ENCODE measurements around the gene KIAA1328. TPM values are rescaled to one million over a fixed set of nuclear protein-coding genes. Genes with fewer than 3 reads are reported as not detected.

The KIAA1328 gene
- total and polyA plus RNA-seq, 7 donors: 1.3 to 4.4 (median 3.5) TPM

DNA sequence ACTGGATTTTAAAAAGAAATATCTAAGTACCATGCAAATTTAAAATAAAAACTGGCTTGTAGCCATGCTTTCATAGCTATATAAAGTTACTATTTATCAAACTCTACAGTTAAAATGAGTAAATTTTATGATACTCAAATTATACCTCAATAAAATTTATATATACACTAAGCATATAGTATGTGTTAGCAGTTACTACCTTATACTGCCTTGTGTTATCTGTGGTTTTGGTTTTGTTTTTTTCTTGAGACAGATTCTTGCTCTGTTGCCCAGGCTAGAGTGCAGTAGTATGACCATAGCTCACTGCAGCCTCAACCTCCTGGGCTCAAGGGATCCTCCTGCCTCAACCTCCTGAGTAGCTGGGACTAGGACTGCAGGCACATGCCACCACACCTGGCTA, 342.1 kb downstream of the KIAA1328 start:
- Histone ChIP-seq H3K27ac (no peak overlapping the region), H3K9me3 (no peaks in the 10 kb centered on the region), H3K4me1 (no peaks in the 10 kb centered on the region), H3K4me3 (no peak overlapping the region), H3K36me3 (ENCODE audit: insufficient read depth in 1 of 2, low read depth in 1 of 2) (no peaks in the 10 kb centered on the region), H3K27me3 (ENCODE audit: insufficient read depth in 3 of 3, low read length in 2 of 3) (no peaks in the 10 kb centered on the region)
- ATAC-seq (no peak), DNase-seq (no peak)
- TF ChIP-seq, protein P1, sequence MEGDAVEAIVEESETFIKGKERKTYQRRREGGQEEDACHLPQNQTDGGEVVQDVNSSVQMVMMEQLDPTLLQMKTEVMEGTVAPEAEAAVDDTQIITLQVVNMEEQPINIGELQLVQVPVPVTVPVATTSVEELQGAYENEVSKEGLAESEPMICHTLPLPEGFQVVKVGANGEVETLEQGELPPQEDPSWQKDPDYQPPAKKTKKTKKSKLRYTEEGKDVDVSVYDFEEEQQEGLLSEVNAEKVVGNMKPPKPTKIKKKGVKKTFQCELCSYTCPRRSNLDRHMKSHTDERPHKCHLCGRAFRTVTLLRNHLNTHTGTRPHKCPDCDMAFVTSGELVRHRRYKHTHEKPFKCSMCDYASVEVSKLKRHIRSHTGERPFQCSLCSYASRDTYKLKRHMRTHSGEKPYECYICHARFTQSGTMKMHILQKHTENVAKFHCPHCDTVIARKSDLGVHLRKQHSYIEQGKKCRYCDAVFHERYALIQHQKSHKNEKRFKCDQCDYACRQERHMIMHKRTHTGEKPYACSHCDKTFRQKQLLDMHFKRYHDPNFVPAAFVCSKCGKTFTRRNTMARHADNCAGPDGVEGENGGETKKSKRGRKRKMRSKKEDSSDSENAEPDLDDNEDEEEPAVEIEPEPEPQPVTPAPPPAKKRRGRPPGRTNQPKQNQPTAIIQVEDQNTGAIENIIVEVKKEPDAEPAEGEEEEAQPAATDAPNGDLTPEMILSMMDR (IDR thresholded peaks at IDR 0.05): no peak
- intact Hi-C loops (cut with DNase I): no loop called here

DNA sequence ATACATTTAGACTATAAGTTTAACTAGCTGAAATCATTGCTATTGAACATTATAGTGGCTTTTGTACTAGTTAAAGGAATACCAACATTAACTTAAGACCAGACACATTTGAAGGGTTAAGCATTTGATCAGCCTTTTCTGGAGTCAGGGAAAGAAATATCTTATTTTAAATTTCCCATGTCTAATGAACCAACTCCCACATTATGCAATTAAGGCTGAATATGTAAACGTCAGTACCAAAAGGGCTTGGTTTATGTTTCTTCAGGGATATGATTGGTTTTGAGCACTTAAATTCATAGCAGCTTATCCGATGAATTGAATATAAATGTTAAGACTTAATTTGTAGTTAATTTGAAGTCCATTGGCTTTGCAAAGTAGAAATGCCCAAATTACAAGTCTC, 344.5 kb downstream of the KIAA1328 start:
- Histone ChIP-seq H3K9me3 (no peaks in the 10 kb centered on the region), H3K27ac (no peak overlapping the region), H3K36me3 (ENCODE audit: insufficient read depth in 1 of 2, low read depth in 1 of 2) (no peaks in the 10 kb centered on the region), H3K4me3 (no peak overlapping the region), H3K4me1 (no peaks in the 10 kb centered on the region), H3K27me3 (ENCODE audit: insufficient read depth in 3 of 3, low read length in 2 of 3) (no peaks in the 10 kb centered on the region)
- 91 to 93% (median 93%) methylated on average over 2 of the region's 2 CpGs for WGBS, 3 donors
- ATAC-seq (no peak), DNase-seq (no peak)
- intact Hi-C loops (cut with DNase I): no loop called here
- TF ChIP-seq, protein P1 (IDR thresholded peaks at IDR 0.05): no peak

DNA sequence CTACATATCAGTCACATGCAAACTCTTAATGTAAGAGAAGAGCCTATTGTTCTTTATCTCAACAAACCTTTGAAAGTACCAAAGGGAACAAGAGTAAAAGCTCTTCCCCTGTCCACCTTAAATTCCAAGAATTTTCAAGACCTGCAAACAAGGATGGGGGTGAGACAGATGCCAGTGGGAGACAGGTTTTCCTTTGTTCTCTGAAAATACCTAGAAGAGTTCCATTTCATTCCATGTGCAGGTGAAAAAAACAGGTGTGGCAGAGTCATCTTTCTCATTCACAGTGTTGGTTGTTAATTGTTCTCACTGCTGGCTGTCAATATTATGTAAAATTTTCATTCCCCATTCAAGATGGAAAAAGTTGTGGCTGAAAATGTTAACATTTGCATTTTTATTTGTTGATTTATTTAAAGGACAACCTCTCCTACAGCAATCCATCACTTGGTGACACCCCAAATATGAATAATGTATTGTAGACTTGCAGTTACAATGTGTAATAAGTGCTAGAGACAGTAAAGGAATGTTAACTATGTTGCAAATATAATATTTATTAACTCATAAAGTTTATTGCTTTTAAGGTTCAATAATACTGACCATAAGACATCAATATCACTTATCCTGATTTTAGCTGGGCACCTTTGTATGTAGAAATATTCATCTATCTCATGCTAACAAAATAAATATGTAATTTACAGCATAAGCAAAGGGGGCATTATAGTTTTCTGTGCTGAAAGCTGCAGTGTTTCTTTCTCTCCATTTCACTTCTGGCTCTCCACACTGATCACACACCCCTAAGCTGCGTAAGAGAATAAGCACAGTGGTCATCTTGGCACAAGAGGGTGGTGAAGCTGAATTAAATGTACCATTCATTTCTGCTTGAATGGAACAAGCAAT, 347.0 kb downstream of the KIAA1328 start:
- H3K36me3 ChIP-seq (ENCODE audit: insufficient read depth in 1 of 2, low read depth in 1 of 2): no peaks in the 10 kb centered on the region
- no peak overlapping the region for H3K4me3 ChIP-seq
- H3K27ac ChIP-seq: no peak overlapping the region
- no peaks in the 10 kb centered on the region for H3K4me1 ChIP-seq
- no peaks in the 10 kb centered on the region for H3K9me3 ChIP-seq
- intact Hi-C loops (cut with DNase I): no loop called here
- TF ChIP-seq, protein P1 (IDR thresholded peaks at IDR 0.05): no peak
- ATAC-seq (no peak), DNase-seq (no peak)
- no peaks in the 10 kb centered on the region for H3K27me3 ChIP-seq (ENCODE audit: insufficient read depth in 3 of 3, low read length in 2 of 3)
- WGBS, 3 donors: 61 to 88% (median 77%) methylated on average over 1 of the region's 1 CpG

DNA sequence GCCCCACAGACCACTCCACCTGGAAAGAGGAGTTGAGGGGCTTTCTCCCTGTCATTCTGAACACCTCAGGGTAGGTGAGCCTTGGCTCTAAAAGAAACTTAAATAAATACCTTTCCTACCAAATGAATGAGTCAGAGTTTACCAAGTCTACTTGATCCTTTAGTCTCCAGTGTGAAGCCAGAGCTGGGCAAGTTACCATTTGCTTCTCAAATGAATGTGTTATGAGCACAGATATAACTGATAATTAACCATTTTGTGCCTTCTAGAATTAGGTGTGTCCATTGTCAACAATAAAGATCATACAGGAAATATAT, 347.7 kb downstream of the KIAA1328 start:
- no peaks in the 10 kb centered on the region for H3K36me3 ChIP-seq (ENCODE audit: insufficient read depth in 1 of 2, low read depth in 1 of 2)
- H3K4me1 ChIP-seq: no peaks in the 10 kb centered on the region
- TF ChIP-seq, protein P1 (IDR thresholded peaks at IDR 0.05): no peak
- intact Hi-C loops (cut with DNase I): no loop called here
- no peaks in the 10 kb centered on the region for H3K9me3 ChIP-seq
- no peak for ATAC-seq
- no peak for DNase-seq
- H3K27me3 ChIP-seq (ENCODE audit: insufficient read depth in 3 of 3, low read length in 2 of 3): no peaks in the 10 kb centered on the region
- H3K4me3 ChIP-seq: no peak overlapping the region
- no peak overlapping the region for H3K27ac ChIP-seq

DNA sequence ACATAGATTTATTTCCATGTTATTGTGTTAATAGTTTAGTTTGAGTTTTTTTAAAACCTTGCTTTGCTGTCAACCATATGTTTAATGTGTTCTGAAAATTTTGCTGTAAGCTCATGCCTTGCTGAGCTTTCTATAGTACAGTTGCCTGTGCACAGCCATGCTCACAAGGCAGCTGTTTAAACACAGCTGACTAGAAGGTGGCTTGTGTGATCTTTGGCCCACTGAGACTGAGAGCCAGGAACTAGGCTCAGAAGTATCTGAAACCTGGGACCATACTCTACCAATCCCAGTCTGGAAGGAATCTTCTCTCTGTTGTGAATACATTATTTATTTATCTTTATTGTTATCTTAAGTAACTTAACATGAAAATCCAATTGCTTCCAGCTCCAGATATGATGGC, 350.5 kb downstream of the KIAA1328 start:
- DNase-seq (no peak), ATAC-seq (no peak)
- TF ChIP-seq, protein P1 (IDR thresholded peaks at IDR 0.05): no peak
- intact Hi-C loops (cut with DNase I): no loop called here
- Histone ChIP-seq H3K27ac (no peak overlapping the region), H3K4me1 (no peaks in the 10 kb centered on the region), H3K9me3 (no peaks in the 10 kb centered on the region), H3K4me3 (no peak overlapping the region), H3K27me3 (ENCODE audit: insufficient read depth in 3 of 3, low read length in 2 of 3) (no peaks in the 10 kb centered on the region), H3K36me3 (ENCODE audit: insufficient read depth in 1 of 2, low read depth in 1 of 2) (no peaks in the 10 kb centered on the region)

All from psoas muscle (tissue), 8 donors.